HG03159 (cell line): ENCODE measurements around the gene ZNRD2.

ENCODE experiments used
- ATAC-seq: cut with Tn5 transposase; IDR thresholded peaks from one replicate; pipeline ENCODE4 v1.9.1; 2021; ENCODE audit warnings: mild to moderate bottlenecking, moderate library complexity; ENCODE audit not compliant: unreplicated experiment

The ZNRD2 gene

GRCh38 chr11:65607614-65608426, 37.5 kb downstream of the ZNRD2 start:
- no peak for ATAC-seq

- no peak for ATAC-seq
Observed at GRCh38 chr11:65609229-65609628, 39.0 kb downstream of the ZNRD2 start.

GRCh38 chr11:65609665-65610064, 39.4 kb downstream of the ZNRD2 start:
- ATAC-seq = no peak

- no peak for ATAC-seq
Observed at GRCh38 chr11:65610404-65610803, 40.1 kb downstream of the ZNRD2 start.

- no peak for ATAC-seq
Observed at GRCh38 chr11:65611028-65611757, 40.9 kb downstream of the ZNRD2 start.

GRCh38 chr11:65611758-65612603, 41.7 kb downstream of the ZNRD2 start:
- ATAC-seq = no peak

GRCh38 chr11:65612691-65613090, 42.4 kb downstream of the ZNRD2 start:
- ATAC-seq = no peak

- no peak for ATAC-seq
Observed at GRCh38 chr11:65613091-65613928, 43.0 kb downstream of the ZNRD2 start.

GRCh38 chr11:65615229-65615949, 45.1 kb downstream of the ZNRD2 start, which contains the start of gene PCNX3:
TSS of gene PCNX3 (plus strand) at chr11:65615776. CDS start at chr11:65616312, 536 bp downstream.
- peak; percentile 78 for ATAC-seq

GRCh38 chr11:65615950-65616574, 45.8 kb downstream of the ZNRD2 start:
- peak; percentile 6 for ATAC-seq

- no peak for ATAC-seq
Observed at GRCh38 chr11:65616575-65617001, 46.3 kb downstream of the ZNRD2 start.

- no peak for ATAC-seq
Observed at GRCh38 chr11:65617136-65617850, 47.0 kb downstream of the ZNRD2 start.

GRCh38 chr11:65617990-65618751, 47.9 kb downstream of the ZNRD2 start:
- ATAC-seq = no peak

- ATAC-seq = no peak
Observed at GRCh38 chr11:65618763-65619162, 48.5 kb downstream of the ZNRD2 start.

- no peak for ATAC-seq
Observed at GRCh38 chr11:65619281-65619928, 49.1 kb downstream of the ZNRD2 start.

- no peak for ATAC-seq
Observed at GRCh38 chr11:65620666-65621065, 50.4 kb downstream of the ZNRD2 start.

GRCh38 chr11:65621460-65621859, 51.2 kb downstream of the ZNRD2 start:
- ATAC-seq = no peak
